WTC11 (cell line): ENCODE results near the gene UQCR10. TPM values are rescaled to one million over a fixed set of nuclear protein-coding genes. Genes with fewer than 3 reads are reported as not detected.

ENCODE experiments used
- ATAC-seq: fragments of 200-7000 bp; cut with Tn5 transposase; 2 replicates; pipeline ENCODE4 v1.10.0; 2021; ENCODE audit warnings: mild to moderate bottlenecking, moderate library complexity
- CTCF ChIA-PET: fragments of 300-600 bp; sonication (Branson Sonifier 250); formaldehyde crosslinking; loops from one replicate; lab custom pipeline; 2021; ENCODE audit warnings: antibody characterized with exemption; lab: Charles Lee
- POLR2A ChIA-PET: fragments of 350-600 bp; sonication (Branson Sonifier 250); formaldehyde crosslinking; loops from one replicate; lab custom pipeline; 2021; ENCODE audit warnings: antibody characterized with exemption; lab: Charles Lee
- DNase-seq: peaks from one replicate; pipeline ENCODE4 v3.0.0; 2021; ENCODE audit warnings: low spot score
- H3K27ac Mint-ChIP-seq: 2 replicates; pipeline ENCODE4 v1.8.0; 2021; ENCODE audit warnings: mixed read lengths
- H3K27me3 Mint-ChIP-seq: 2 replicates; pipeline ENCODE4 v1.8.0; 2021; ENCODE audit warnings: low read depth, mild to moderate bottlenecking, moderate library complexity, mixed read lengths
- H3K36me3 Mint-ChIP-seq: 2 replicates; pipeline ENCODE4 v1.8.0; 2021; ENCODE audit warnings: mixed read lengths
- H3K4me1 Mint-ChIP-seq: 2 replicates; pipeline ENCODE4 v1.8.0; 2022; ENCODE audit warnings: mixed read lengths
- H3K4me3 Mint-ChIP-seq: 2 replicates; pipeline ENCODE4 v1.8.0; 2021; ENCODE audit warnings: mild to moderate bottlenecking, moderate library complexity, mixed read lengths
- H3K9me3 Mint-ChIP-seq: 2 replicates; pipeline ENCODE4 v1.8.0; 2021; ENCODE audit warnings: mixed read lengths
- ATF1 ChIP-seq: sonication (generic); formaldehyde crosslinking; IDR thresholded peaks from 2 replicates; pipeline ENCODE4 v1.8.1; 2023; ENCODE audit warnings: mild to moderate bottlenecking, moderate library complexity, missing genetic modification reagents
- ATF2 ChIP-seq: sonication (generic); formaldehyde crosslinking; IDR thresholded peaks from 2 replicates; pipeline ENCODE4 v1.8.1; 2022; ENCODE audit warnings: low read depth, missing genetic modification reagents, borderline replicate concordance
- ATF6 ChIP-seq: sonication (generic); formaldehyde crosslinking; IDR thresholded peaks from 2 replicates; pipeline ENCODE4 v1.8.1; 2023; ENCODE audit warnings: mild to moderate bottlenecking, missing genetic modification reagents
- CREB1 ChIP-seq: sonication (generic); formaldehyde crosslinking; IDR thresholded peaks from 2 replicates; pipeline ENCODE4 v1.8.0; 2023; ENCODE audit warnings: mild to moderate bottlenecking, missing genetic modification reagents
- GABPB1 ChIP-seq: sonication (generic); formaldehyde crosslinking; IDR thresholded peaks from 2 replicates; pipeline ENCODE4 v1.8.1; 2023; ENCODE audit warnings: mild to moderate bottlenecking, missing genetic modification reagents
- JAZF1 ChIP-seq: fragments of 250-450 bp; sonication (Bioruptor Pico); IDR thresholded peaks from 2 replicates; pipeline ENCODE4 v1.9.0; 2021; ENCODE audit warnings: moderate library complexity, mild to moderate bottlenecking, inconsistent platforms
- PREB ChIP-seq: sonication (generic); formaldehyde crosslinking; IDR thresholded peaks from 2 replicates; pipeline ENCODE4 v1.8.1; 2022; ENCODE audit warnings: mild to moderate bottlenecking, missing genetic modification reagents, moderate library complexity, borderline replicate concordance
- RORB ChIP-seq: fragments of 250-450 bp; sonication (Bioruptor Pico); IDR thresholded peaks from 2 replicates; pipeline ENCODE4 v1.9.0; 2021; ENCODE audit warnings: mild to moderate bottlenecking
- SMAD4 ChIP-seq: sonication (generic); formaldehyde crosslinking; IDR thresholded peaks from 2 replicates; pipeline ENCODE4 v1.8.0; 2022; ENCODE audit warnings: mild to moderate bottlenecking, missing genetic modification reagents
- TCF7 ChIP-seq: sonication (generic); formaldehyde crosslinking; IDR thresholded peaks from 2 replicates; pipeline ENCODE4 v1.8.0; 2022; ENCODE audit warnings: mild to moderate bottlenecking, low read depth, missing genetic modification reagents, moderate library complexity
- TEAD1 ChIP-seq: sonication (generic); formaldehyde crosslinking; IDR thresholded peaks from 2 replicates; pipeline ENCODE4 v1.8.0; 2022; ENCODE audit warnings: mild to moderate bottlenecking, missing genetic modification reagents
- USF1 ChIP-seq: sonication (generic); formaldehyde crosslinking; IDR thresholded peaks from 2 replicates; pipeline ENCODE4 v1.8.0; 2022; ENCODE audit warnings: mild to moderate bottlenecking, missing genetic modification reagents
- ZNF219 ChIP-seq: sonication (generic); formaldehyde crosslinking; IDR thresholded peaks from 2 replicates; pipeline ENCODE4 v1.8.0; 2023; ENCODE audit warnings: missing genetic modification reagents, mild to moderate bottlenecking, borderline replicate concordance
- total RNA-seq: library from RNA; stranded (reverse); gene quantifications from 3 replicates; pipeline ENCODE4 v1.2.3, GENCODE V29; 2021

UQCR10 gene
- total RNA-seq, 1 experiment from 2014 or later: 119 TPM

- no peaks in the 10 kb centered on the region for H3K9me3 Mint-ChIP-seq
- peaks cover 14% of the 10 kb centered on the region for H3K4me1 Mint-ChIP-seq
- TF ChIP-seq ATF2 (CRISPR knock-in tag): no peak
- no peak for TF ChIP-seq ZNF219
- TF ChIP-seq GABPB1: peak; percentile 46; the same call in 1 of the 2 replicates
- TF ChIP-seq JAZF1: no peak
- TF ChIP-seq TEAD1 (CRISPR knock-in tag): no peak
- no peak for TF ChIP-seq TCF7 (CRISPR knock-in tag)
- H3K4me3 Mint-ChIP-seq: no peak overlapping the region
- no peak overlapping the region for H3K27ac Mint-ChIP-seq
- ChIA-PET POLR2A (no interaction called here), CTCF (no interaction called here)
- peaks cover 27% of the 10 kb centered on the region for H3K36me3 Mint-ChIP-seq
- ATAC-seq: no peak
- DNase-seq: no peak
- H3K27me3 Mint-ChIP-seq: no peaks in the 10 kb centered on the region
These were observed 2.7 kb downstream of the UQCR10 start for GRCh38 chr22:29769723-29770321.

- H3K27ac Mint-ChIP-seq: peak overlapping the region; percentile 54
- DNase-seq (peak; percentile 25), ATAC-seq (peak; percentile 84)
- no peak for TF ChIP-seq TEAD1 (CRISPR knock-in tag)
- TF ChIP-seq ATF1 (CRISPR knock-in tag): no peak
- CTCF ChIA-PET: interaction anchor here (1.0 to 2.6 kb wide), 6 partner anchors 9 to 233 kb away, joined by 3 to 10 read pairs (median 4); no protein-coding TSS in a partner anchor
- no peak overlapping the region for H3K4me3 Mint-ChIP-seq
- H3K4me1 Mint-ChIP-seq: peaks cover 8% of the 10 kb centered on the region
- POLR2A ChIA-PET: no interaction called here
- no peaks in the 10 kb centered on the region for H3K9me3 Mint-ChIP-seq
- no peaks in the 10 kb centered on the region for H3K27me3 Mint-ChIP-seq
- peaks cover 27% of the 10 kb centered on the region for H3K36me3 Mint-ChIP-seq
These were observed 5.0 kb downstream of the UQCR10 start for GRCh38 chr22:29772170-29772641.

- H3K27me3 Mint-ChIP-seq: no peaks in the 10 kb centered on the region
- TF ChIP-seq SMAD4 (CRISPR knock-in tag) (no peak), CREB1 (CRISPR knock-in tag) (no peak), USF1 (no peak), TEAD1 (CRISPR knock-in tag) (no peak)
- TF ChIP-seq, all 79 proteins: peak for 0
- ATAC-seq: peak; percentile 25; the same call in 1 of the 2 replicates
- CTCF ChIA-PET: interaction anchor here (0.5 to 2.6 kb wide), 13 partner anchors 8 to 741 kb away, joined by 3 to 10 read pairs (median 3); no protein-coding TSS in a partner anchor
- no peak overlapping the region for H3K27ac Mint-ChIP-seq
- POLR2A ChIA-PET: interaction anchor here (0.6 to 0.7 kb wide), 3 partner anchors 12 to 41 kb away, joined by 3 to 4 read pairs (median 3); no protein-coding TSS in a partner anchor
- no peak overlapping the region for H3K4me3 Mint-ChIP-seq
- H3K36me3 Mint-ChIP-seq: peaks cover 20% of the 10 kb centered on the region
- DNase-seq: no peak
- no peaks in the 10 kb centered on the region for H3K9me3 Mint-ChIP-seq
- H3K4me1 Mint-ChIP-seq: peaks cover 4% of the 10 kb centered on the region
These were observed 6.1 kb downstream of the UQCR10 start for GRCh38 chr22:29773233-29773632.

GRCh38 chr22:29780220-29780619 is 13.1 kb downstream of the UQCR10 start:
- no peaks in the 10 kb centered on the region for H3K27me3 Mint-ChIP-seq
- no peak overlapping the region for H3K4me3 Mint-ChIP-seq
- ChIA-PET CTCF (no interaction called here), POLR2A (interaction anchor here (0.6 kb wide), 1 partner anchor 208 kb away, joined by 6 read pairs; no protein-coding TSS in a partner anchor)
- H3K36me3 Mint-ChIP-seq: no peaks in the 10 kb centered on the region
- DNase-seq (no peak), ATAC-seq (no peak)
- H3K27ac Mint-ChIP-seq: no peak overlapping the region
- no peak for TF ChIP-seq ATF6 (CRISPR knock-in tag)
- TF ChIP-seq PREB: no peak
- TF ChIP-seq RORB (CRISPR knock-in tag): no peak
- H3K9me3 Mint-ChIP-seq: no peaks in the 10 kb centered on the region
- H3K4me1 Mint-ChIP-seq: peaks cover 3% of the 10 kb centered on the region
